Astrocyte (in vitro differentiated cells and primary cell): ENCODE measurements around the gene SPACA4. TPM values are rescaled to one million over a fixed set of nuclear protein-coding genes. Genes with fewer than 3 reads are reported as not detected.

ENCODE experiments used
- DNase-seq: peaks from one replicate; pipeline ENCODE4 v3.0.0-alpha.2; 2010; ENCODE audit warnings: low read depth
- FAIRE-seq: peaks from 2 replicates; lab custom pipeline; 2011; peaks lifted over from hg19 to GRCh38; lab: Jason Lieb, UNC
- H2AFZ ChIP-seq: 2 replicates; pipeline ENCODE4 v1.6.0; 2012; ENCODE audit warnings: low read depth, low read length, inconsistent platforms
- H3K27ac ChIP-seq: 2 replicates; pipeline ENCODE4 v1.5.1; 2011; ENCODE audit warnings: low read depth, low read length, inconsistent platforms
- H3K27me3 ChIP-seq: 2 replicates; pipeline ENCODE4 v1.6.0; 2011; ENCODE audit warnings: low read length, inconsistent platforms; ENCODE audit not compliant: insufficient read depth
- H3K36me3 ChIP-seq: 2 replicates; pipeline ENCODE4 v1.5.1; 2011; ENCODE audit warnings: low read length, inconsistent platforms; ENCODE audit not compliant: insufficient read depth
- H3K4me1 ChIP-seq: 2 replicates; pipeline ENCODE4 v1.5.1; 2011; ENCODE audit warnings: low read length, inconsistent platforms; ENCODE audit not compliant: insufficient read depth
- H3K4me2 ChIP-seq: 2 replicates; pipeline ENCODE4 v1.6.0; 2012; ENCODE audit warnings: low read length, inconsistent platforms
- H3K4me3 ChIP-seq: 2 replicates; pipeline ENCODE4 v1.5.1; 2011; ENCODE audit warnings: low read depth, mild to moderate bottlenecking, low read length, inconsistent platforms; ENCODE audit not compliant: insufficient read depth
- H3K79me2 ChIP-seq: 2 replicates; pipeline ENCODE4 v1.6.0; 2012; ENCODE audit warnings: mild to moderate bottlenecking, low read length, inconsistent platforms; ENCODE audit not compliant: insufficient read depth
- H3K9ac ChIP-seq: 2 replicates; pipeline ENCODE4 v1.6.0; 2012; ENCODE audit warnings: mild to moderate bottlenecking, low read length, inconsistent platforms
- H3K9me3 ChIP-seq: 2 replicates; pipeline ENCODE4 v1.5.1; 2012; ENCODE audit warnings: low read depth, mild to moderate bottlenecking, low read length, inconsistent platforms; ENCODE audit not compliant: insufficient read depth
- H4K20me1 ChIP-seq: 2 replicates; pipeline ENCODE4 v1.6.0; 2012; ENCODE audit warnings: low read length, inconsistent platforms; ENCODE audit not compliant: insufficient read depth
- H3K27ac Mint-ChIP-seq: one replicate; pipeline ENCODE4 v1.8.0; 2021; ENCODE audit warnings: mild to moderate bottlenecking, mixed read lengths; ENCODE audit not compliant: unreplicated experiment
- H3K27me3 Mint-ChIP-seq: one replicate; pipeline ENCODE4 v1.8.0; 2021; ENCODE audit warnings: low read depth, mixed read lengths; ENCODE audit not compliant: unreplicated experiment
- H3K36me3 Mint-ChIP-seq: one replicate; pipeline ENCODE4 v1.8.0; 2021; ENCODE audit warnings: low read depth, mixed read lengths; ENCODE audit not compliant: unreplicated experiment
- H3K4me1 Mint-ChIP-seq: one replicate; pipeline ENCODE4 v1.8.0; 2021; ENCODE audit warnings: low read depth, mixed read lengths; ENCODE audit not compliant: unreplicated experiment
- H3K4me3 Mint-ChIP-seq: one replicate; pipeline ENCODE4 v1.8.0; 2021; ENCODE audit warnings: mild to moderate bottlenecking, moderate library complexity, mixed read lengths; ENCODE audit not compliant: unreplicated experiment
- H3K9me3 Mint-ChIP-seq: one replicate; pipeline ENCODE4 v1.8.0; 2021; ENCODE audit warnings: mild to moderate bottlenecking, mixed read lengths; ENCODE audit not compliant: unreplicated experiment
- CTCF ChIP-seq: IDR thresholded peaks from 2 replicates; pipeline ENCODE4 v1.5.1; 2011; ENCODE audit warnings: low read depth, mild to moderate bottlenecking, inconsistent platforms, low read length, moderate library complexity; ENCODE audit not compliant: insufficient read depth
- EZH2 ChIP-seq: IDR thresholded peaks from 2 replicates; pipeline ENCODE4 v1.6.1; 2012; ENCODE audit warnings: mild to moderate bottlenecking, low read length, inconsistent platforms; ENCODE audit not compliant: insufficient read depth
- total RNA-seq: library from RNA; stranded (reverse); gene quantifications from 2 replicates; pipeline ENCODE4 v1.2.1, GENCODE V29; 2021

Gene SPACA4
- total RNA-seq, 1 donor from 2014 or later = not detected

DNA sequence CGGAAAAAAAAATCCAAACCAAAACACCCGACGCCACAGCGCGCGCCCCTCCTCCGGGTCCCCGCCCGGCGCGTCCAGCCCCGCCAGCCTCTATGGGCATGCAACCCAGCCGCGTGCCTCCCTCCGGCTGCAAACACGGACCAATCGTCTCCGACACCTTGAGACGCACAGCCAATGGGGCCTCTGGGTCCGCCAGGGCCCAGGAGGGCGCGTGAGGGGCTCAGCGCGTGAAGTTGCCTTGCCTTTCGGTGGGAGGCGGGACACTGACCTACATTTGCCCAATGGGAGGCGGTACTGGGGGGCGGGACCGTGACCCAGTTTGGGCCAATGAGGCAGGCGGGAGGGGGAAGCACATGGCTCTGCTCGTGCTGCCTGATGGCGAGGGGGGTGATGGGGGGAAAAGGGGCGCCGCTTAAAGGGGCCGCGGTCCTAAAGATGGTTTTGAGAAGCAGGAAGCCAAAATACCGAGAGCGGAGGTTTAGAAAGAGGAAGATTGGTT lies 31.0 kb downstream of the SPACA4 start:
- Mint-ChIP-seq H3K4me1 (peaks cover 3% of the 10 kb centered on the region), H3K27ac (peak overlapping the region; percentile 99), H3K4me3 (peak overlapping the region; percentile 83), H3K36me3 (no peaks in the 10 kb centered on the region), H3K9me3 (no peaks in the 10 kb centered on the region), H3K27me3 (peaks cover 5% of the 10 kb centered on the region)
- Histone ChIP-seq H3K36me3 (no peaks in the 10 kb centered on the region), H3K4me3 (peak overlapping the region; percentile 64), H4K20me1 (no peaks in the 10 kb centered on the region), H3K4me2 (peak overlapping the region; percentile 88), H3K9me3 (no peaks in the 10 kb centered on the region), H3K4me1 (peaks cover 34% of the 10 kb centered on the region), H3K27me3 (peaks cover 3% of the 10 kb centered on the region), H3K27ac (peak overlapping the region; percentile 42), H3K79me2 (no peaks in the 10 kb centered on the region), H2AFZ (peak overlapping the region; percentile 88), H3K9ac (peak overlapping the region; percentile 80)
- FAIRE-seq = no peak
- TF ChIP-seq CTCF (no peak), EZH2 (no peak)
- peak; percentile 97 for DNase-seq

DNA sequence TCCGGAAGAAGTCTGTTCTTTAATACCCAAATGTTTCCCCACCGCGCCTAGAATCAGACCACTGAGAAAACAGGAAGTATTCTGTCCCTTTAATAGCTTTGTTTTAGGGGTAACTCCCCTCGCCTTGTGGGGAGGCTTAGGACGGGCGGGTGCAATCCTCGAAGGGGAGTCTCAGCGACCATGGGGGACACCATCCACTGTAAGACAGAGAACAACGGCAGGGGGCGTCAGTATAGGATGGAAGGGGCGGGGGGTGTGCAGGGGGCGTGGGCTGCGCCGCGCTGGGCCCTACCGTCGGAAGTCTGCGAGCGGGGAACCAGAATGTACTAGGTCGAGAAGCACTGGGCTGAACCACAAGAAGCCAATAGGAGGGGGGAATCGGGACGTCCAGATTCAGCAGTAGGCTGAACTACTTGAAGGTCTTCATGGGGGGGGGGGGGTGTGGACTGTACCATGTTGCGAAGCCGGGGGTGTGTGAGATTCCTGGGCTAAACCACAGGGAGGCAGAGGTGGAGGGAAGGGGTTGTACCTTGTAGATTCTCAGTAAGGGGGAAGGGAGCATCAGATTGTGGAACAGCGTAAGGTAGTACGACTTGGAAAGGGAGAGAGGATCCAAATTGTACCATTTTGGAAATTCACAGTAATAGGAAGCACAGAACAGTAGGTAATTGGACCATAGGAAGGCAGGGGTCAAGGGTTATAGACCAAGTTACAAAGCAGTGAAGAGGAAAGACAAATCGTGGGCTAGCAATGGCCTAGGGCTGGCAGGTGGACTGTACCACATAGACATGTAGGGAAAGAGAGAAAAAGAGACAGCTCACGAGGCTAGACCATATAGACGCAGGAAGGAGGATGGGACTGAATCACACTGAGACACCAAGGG lies 31.6 kb downstream of the SPACA4 start:
- H3K27me3 ChIP-seq = peaks cover 3% of the 10 kb centered on the region
- no peaks in the 10 kb centered on the region for H3K79me2 ChIP-seq
- TF ChIP-seq EZH2 = no peak
- TF ChIP-seq CTCF = no peak
- Mint-ChIP-seq H3K4me1 (peaks cover 3% of the 10 kb centered on the region), H3K9me3 (no peaks in the 10 kb centered on the region), H3K27me3 (peaks cover 7% of the 10 kb centered on the region), H3K4me3 (peak overlapping the region; percentile 83), H3K36me3 (peaks cover 2% of the 10 kb centered on the region), H3K27ac (peak overlapping the region; percentile 99)
- peak overlapping the region; percentile 64 for H3K4me3 ChIP-seq
- H3K36me3 ChIP-seq = no peaks in the 10 kb centered on the region
- no peaks in the 10 kb centered on the region for H3K9me3 ChIP-seq
- no peaks in the 10 kb centered on the region for H4K20me1 ChIP-seq
- H3K4me1 ChIP-seq = peaks cover 34% of the 10 kb centered on the region
- peak overlapping the region; percentile 80 for H3K9ac ChIP-seq
- FAIRE-seq = no peak
- peak; percentile 94 for DNase-seq
- peak overlapping the region; percentile 42 for H3K27ac ChIP-seq
- peak overlapping the region; percentile 88 for H2AFZ ChIP-seq
- peak overlapping the region; percentile 88 for H3K4me2 ChIP-seq
